Measurements from ENCODE around the gene RERE. TPM values are rescaled to one million over a fixed set of nuclear protein-coding genes. Genes with fewer than 3 reads are reported as not detected.
"Not testable (repeated sequence)": the region's sequence is repeated elsewhere in the genome, so short reads cannot be mapped to it uniquely, and the experiment has no call there.

The RERE gene
- total RNA-seq, 1 donor from 2014 or later: 76.0 TPM

- intact Hi-C loops (cut with micrococcal nuclease): no loop called here
These were observed 10.4 kb downstream of the RERE start for GRCh38 chr1:8807004-8807403.

- intact Hi-C loops (cut with micrococcal nuclease): no loop called here
These were observed 17.0 kb downstream of the RERE start for GRCh38 chr1:8800416-8800815.

GRCh38 chr1:8797216-8797615 lies 20.2 kb downstream of the RERE start:
- intact Hi-C loops (cut with micrococcal nuclease): no loop called here

- intact Hi-C loops (cut with micrococcal nuclease): no loop called here
These were observed 20.6 kb downstream of the RERE start for GRCh38 chr1:8796812-8797211.

GRCh38 chr1:8794605-8795004 lies 22.8 kb downstream of the RERE start:
- intact Hi-C loops (cut with micrococcal nuclease): no loop called here

- intact Hi-C loops (cut with micrococcal nuclease): no loop called here
These were observed 25.6 kb downstream of the RERE start for GRCh38 chr1:8791819-8792218.

GRCh38 chr1:8790987-8791386 lies 26.5 kb downstream of the RERE start:
- intact Hi-C loops (cut with micrococcal nuclease): no loop called here

GRCh38 chr1:8790478-8790877 lies 27.0 kb downstream of the RERE start:
- intact Hi-C loops (cut with micrococcal nuclease): no loop called here

- intact Hi-C loops (cut with micrococcal nuclease): no loop called here
These were observed 27.9 kb downstream of the RERE start for GRCh38 chr1:8789314-8790214.

- intact Hi-C loops (cut with micrococcal nuclease): no loop called here
These were observed 30.2 kb downstream of the RERE start for GRCh38 chr1:8787218-8787617.

GRCh38 chr1:8786204-8786603 lies 31.2 kb downstream of the RERE start:
- intact Hi-C loops (cut with micrococcal nuclease): not testable (repeated sequence)

- intact Hi-C loops (cut with micrococcal nuclease): no loop called here
These were observed 34.5 kb downstream of the RERE start for GRCh38 chr1:8782955-8783354.

- intact Hi-C loops (cut with micrococcal nuclease): no loop called here
These were observed 35.3 kb downstream of the RERE start for GRCh38 chr1:8782001-8782620.

GRCh38 chr1:8780405-8780804 lies 37.0 kb downstream of the RERE start:
- intact Hi-C loops (cut with micrococcal nuclease): no loop called here

GRCh38 chr1:8777867-8778266 lies 39.6 kb downstream of the RERE start:
- intact Hi-C loops (cut with micrococcal nuclease): no loop called here

- intact Hi-C loops (cut with micrococcal nuclease): no loop called here
These were observed 41.3 kb downstream of the RERE start for GRCh38 chr1:8776104-8776503.

- intact Hi-C loops (cut with micrococcal nuclease): no loop called here
These were observed 50.4 kb downstream of the RERE start for GRCh38 chr1:8767006-8767405.

- intact Hi-C loops (cut with micrococcal nuclease): no loop called here
These were observed 52.2 kb downstream of the RERE start for GRCh38 chr1:8765198-8765597.

- intact Hi-C loops (cut with micrococcal nuclease): no loop called here
These were observed 53.0 kb downstream of the RERE start for GRCh38 chr1:8764293-8764937.

- intact Hi-C loops (cut with micrococcal nuclease): no loop called here
These were observed 53.6 kb downstream of the RERE start for GRCh38 chr1:8763888-8764287.

GRCh38 chr1:8754993-8755392 lies 62.4 kb downstream of the RERE start:
- intact Hi-C loops (cut with micrococcal nuclease): no loop called here

- intact Hi-C loops (cut with micrococcal nuclease): no loop called here
These were observed 63.2 kb downstream of the RERE start for GRCh38 chr1:8754247-8754650.
